Mesenchymal stem cell (in vitro differentiated cells and primary cell): ENCODE results near the gene ACOX3.

ENCODE experiments used
- DNase-seq: peaks from one replicate; pipeline ENCODE4 v3.0.0-alpha.2; 2013
- H2AFZ ChIP-seq: one replicate; pipeline ENCODE4 v1.6.1; 2013; ENCODE audit warnings: low read depth, mild to moderate bottlenecking, control low read depth, inconsistent platforms, low read length, moderate library complexity
- H2AK5ac ChIP-seq: 2 replicates; pipeline ENCODE4 v1.6.1; 2013; ENCODE audit warnings: low read length, moderate library complexity, mild to moderate bottlenecking, inconsistent platforms; ENCODE audit not compliant: severe bottlenecking
- H2BK120ac ChIP-seq: one replicate; pipeline ENCODE4 v1.6.1; 2013; ENCODE audit warnings: low read depth, mild to moderate bottlenecking, inconsistent platforms, low read length, moderate library complexity
- H2BK12ac ChIP-seq, 2 experiments: one replicate each; pipeline ENCODE4 v1.6.1; 2013; ENCODE audit warnings: inconsistent platforms in 2 of 2, low read length in 2 of 2, mild to moderate bottlenecking in 2 of 2, moderate library complexity in 2 of 2, control low read depth in 1 of 2
- H2BK15ac ChIP-seq: one replicate; pipeline ENCODE4 v1.6.1; 2013; ENCODE audit warnings: mild to moderate bottlenecking, low read depth, inconsistent platforms; ENCODE audit not compliant: poor library complexity, severe bottlenecking
- H2BK5ac ChIP-seq: 2 replicates; pipeline ENCODE4 v1.6.1; 2013; ENCODE audit warnings: low read depth, mild to moderate bottlenecking, low read length, control low read depth, inconsistent platforms; ENCODE audit not compliant: poor library complexity, severe bottlenecking
- H3K14ac ChIP-seq, 2 experiments: one replicate each; pipeline ENCODE4 v1.6.1; 2013; ENCODE audit warnings: inconsistent platforms in 2 of 2, low read length in 2 of 2, control low read depth in 1 of 2, mild to moderate bottlenecking in 1 of 2, moderate library complexity in 1 of 2
- H3K18ac ChIP-seq, 2 experiments: one replicate each; pipeline ENCODE4 v1.6.1; 2013; ENCODE audit warnings: inconsistent platforms in 2 of 2, low read length in 2 of 2, control low read depth in 1 of 2, low read depth in 1 of 2, mild to moderate bottlenecking in 1 of 2
- H3K23ac ChIP-seq, 2 experiments: one replicate each; pipeline ENCODE4 v1.6.1; 2013; ENCODE audit warnings: inconsistent platforms in 2 of 2, low read length in 2 of 2, mild to moderate bottlenecking in 2 of 2, moderate library complexity in 2 of 2, control low read depth in 1 of 2
- H3K27ac ChIP-seq: 2 replicates; pipeline ENCODE4 v1.5.1; 2013; ENCODE audit warnings: mild to moderate bottlenecking, moderate library complexity, low read length, control low read depth, inconsistent platforms; ENCODE audit not compliant: poor library complexity, severe bottlenecking
- H3K27me3 ChIP-seq, 2 experiments: 2 replicates each; pipeline versions ENCODE4 v1.6.1 to v1.7.0; 2013; ENCODE audit warnings: low read length in 2 of 2, mild to moderate bottlenecking in 2 of 2, moderate library complexity in 2 of 2, control low read depth in 1 of 2, inconsistent platforms in 1 of 2; ENCODE audit not compliant: control insufficient read depth in 1 of 2, insufficient read depth in 1 of 2
- H3K36me3 ChIP-seq, 2 experiments: 2 replicates each; pipeline versions ENCODE4 v1.6.1 to v1.7.0; 2013; ENCODE audit warnings: low read length in 2 of 2, control low read depth in 1 of 2, inconsistent platforms in 1 of 2, low read depth in 1 of 2, mild to moderate bottlenecking in 1 of 2; ENCODE audit not compliant: insufficient read depth in 2 of 2, control insufficient read depth in 1 of 2
- H3K4ac ChIP-seq, 2 experiments: one replicate each; pipeline ENCODE4 v1.6.1; 2013; ENCODE audit warnings: inconsistent platforms in 2 of 2, low read length in 2 of 2, mild to moderate bottlenecking in 2 of 2, moderate library complexity in 2 of 2, control low read depth in 1 of 2, low read depth in 1 of 2
- H3K4me1 ChIP-seq: 2 replicates; pipeline ENCODE4 v1.6.1; 2013; ENCODE audit warnings: low read depth, low read length, control low read depth; ENCODE audit not compliant: control insufficient read depth, insufficient read depth
- H3K4me2 ChIP-seq: 2 replicates; pipeline ENCODE4 v1.6.1; 2013; ENCODE audit warnings: low read length, mild to moderate bottlenecking, inconsistent platforms; ENCODE audit not compliant: poor library complexity, severe bottlenecking
- H3K4me3 ChIP-seq, 2 experiments: 2 replicates each; pipeline versions ENCODE4 v1.5.1 to v1.7.0; 2013; ENCODE audit warnings: low read length in 2 of 2, mild to moderate bottlenecking in 2 of 2, control low read depth in 1 of 2, low read depth in 1 of 2; ENCODE audit not compliant: insufficient read depth in 1 of 2
- H3K79me1 ChIP-seq: replicated peaks from 2 replicates; pipeline ENCODE4 v1.6.1; 2013; ENCODE audit warnings: mild to moderate bottlenecking, control low read depth, low read length, inconsistent platforms; ENCODE audit not compliant: poor library complexity, severe bottlenecking
- H3K9ac ChIP-seq: 2 replicates; pipeline ENCODE4 v1.7.0; 2013; ENCODE audit warnings: mild to moderate bottlenecking, low read length, moderate library complexity
- H3K9me3 ChIP-seq: 2 replicates; pipeline ENCODE4 v1.7.0; 2013; ENCODE audit warnings: mild to moderate bottlenecking, low read length; ENCODE audit not compliant: control insufficient read depth
- H4K8ac ChIP-seq: one replicate; pipeline ENCODE4 v1.6.1; 2013; ENCODE audit warnings: inconsistent platforms, mild to moderate bottlenecking, low read length, moderate library complexity
- H4K91ac ChIP-seq: one replicate; pipeline ENCODE4 v1.6.1; 2013; ENCODE audit warnings: mild to moderate bottlenecking, low read length, inconsistent platforms
- WGBS: methylation state at CpG from one replicate; pipeline ENCODE4 v1.1.7; 2013; ENCODE audit warnings: mixed read lengths; 5-methylcytosine and 5-hydroxymethylcytosine counted together

Gene ACOX3

DNA sequence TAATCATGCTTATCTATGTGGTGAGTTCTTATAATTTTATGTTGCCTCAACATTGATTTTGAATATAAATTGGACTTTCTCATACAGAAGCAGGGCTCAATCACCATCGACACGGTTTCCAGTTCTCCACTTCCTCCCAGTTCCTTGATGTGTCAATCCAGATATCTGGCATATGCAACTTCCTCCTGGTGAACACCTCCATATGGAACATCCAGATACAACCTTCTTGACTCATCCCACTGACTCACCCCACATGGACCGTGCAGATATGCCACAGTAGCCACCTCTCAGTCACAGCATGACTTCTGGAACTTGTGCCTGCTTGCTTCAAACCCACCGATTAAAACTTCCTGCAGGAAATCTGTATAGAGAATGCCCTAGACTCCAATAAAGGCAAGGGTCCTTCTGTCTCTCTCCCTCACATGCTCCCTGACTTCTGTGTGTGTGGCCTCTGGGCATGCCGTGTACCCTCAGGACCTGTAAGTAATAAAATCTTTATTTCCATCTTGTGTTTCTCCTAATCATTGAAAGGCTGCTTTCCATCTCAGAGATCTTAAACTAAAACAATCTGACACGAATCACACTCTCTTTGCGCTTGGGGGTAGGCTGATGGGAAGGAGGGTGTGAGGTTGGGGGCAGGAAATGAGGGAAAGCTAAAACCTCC, 104.0 kb downstream of the ACOX3 start:
- Histone ChIP-seq H2BK120ac (no peak overlapping the region), H4K91ac (no peak overlapping the region), H3K27ac (no peak overlapping the region), H3K9me3 (peaks cover 16% of the 10 kb centered on the region), H2BK12ac (no peak overlapping the region), H3K79me1 (no peaks in the 10 kb centered on the region), H4K8ac (no peak overlapping the region), H2BK15ac (no peak overlapping the region), H3K4me1 (peaks cover 7% of the 10 kb centered on the region), H3K9ac (no peak overlapping the region), H2AK5ac (no peak overlapping the region), H3K27me3 (peaks cover 0 to 13% of the 10 kb centered on the region in 2 experiments), H3K36me3 (no peaks in the 10 kb centered on the region), H3K23ac (no peak overlapping the region), H3K14ac (no peak overlapping the region), H3K18ac (no peak overlapping the region), H2BK5ac (no peak overlapping the region), H3K4me3 (no peak overlapping the region), H3K4me2 (no peak overlapping the region), H2AFZ (no peak overlapping the region), H3K4ac (no peak overlapping the region)
- peak; percentile 10 for DNase-seq
- 71% methylated on average over 5 of the region's 7 CpGs for WGBS

DNA sequence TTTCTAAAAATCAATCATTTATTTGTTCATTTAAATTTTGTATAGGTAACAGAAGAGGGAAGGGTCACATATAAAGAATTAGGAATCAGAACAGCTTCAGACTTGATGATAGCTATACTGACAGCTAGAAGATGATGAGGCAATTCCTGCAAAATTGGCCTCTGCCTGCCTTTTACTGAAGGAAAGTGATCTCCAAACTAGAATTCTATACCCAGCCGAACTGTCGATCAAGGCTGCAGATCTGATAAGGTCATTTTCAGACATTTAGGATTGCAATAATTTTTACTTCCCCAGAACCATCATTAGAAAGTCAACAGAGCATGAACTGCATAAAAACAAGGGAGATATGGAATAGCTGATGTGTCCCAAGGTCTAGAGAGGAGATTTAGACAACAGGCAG, 104.7 kb downstream of the ACOX3 start:
- no peak for DNase-seq
- no peak overlapping the region for H3K14ac ChIP-seq
- no peaks in the 10 kb centered on the region for H3K79me1 ChIP-seq
- no peak overlapping the region for H2BK120ac ChIP-seq
- H3K18ac ChIP-seq, result no peak overlapping the region
- H2BK15ac ChIP-seq, result no peak overlapping the region
- no peak overlapping the region for H2BK5ac ChIP-seq
- H3K4me2 ChIP-seq, result no peak overlapping the region
- H3K9me3 ChIP-seq, result peaks cover 16% of the 10 kb centered on the region
- no peak overlapping the region for H2BK12ac ChIP-seq
- H4K8ac ChIP-seq, result no peak overlapping the region
- no peak overlapping the region for H3K27ac ChIP-seq
- peaks cover 10% of the 10 kb centered on the region for H3K4me1 ChIP-seq
- H3K27me3 ChIP-seq, result peaks cover 0 to 18% of the 10 kb centered on the region in 2 experiments
- no peak overlapping the region for H4K91ac ChIP-seq
- H3K23ac ChIP-seq, result no peak overlapping the region
- H3K36me3 ChIP-seq, result no peaks in the 10 kb centered on the region
- H3K4ac ChIP-seq, result no peak overlapping the region
- no peak overlapping the region for H2AK5ac ChIP-seq
- no peak overlapping the region for H3K9ac ChIP-seq
- 93% methylated on average over 2 of the region's 2 CpGs for WGBS
- H2AFZ ChIP-seq, result no peak overlapping the region
- no peak overlapping the region for H3K4me3 ChIP-seq

- Histone ChIP-seq H3K79me1 (no peaks in the 10 kb centered on the region), H3K18ac (no peak overlapping the region), H2AFZ (no peak overlapping the region), H3K14ac (no peak overlapping the region), H3K36me3 (no peaks in the 10 kb centered on the region), H4K91ac (no peak overlapping the region), H3K23ac (no peak overlapping the region), H3K4me3 (no peak overlapping the region), H3K4me2 (no peak overlapping the region), H2BK15ac (no peak overlapping the region), H2AK5ac (no peak overlapping the region), H3K9me3 (peaks cover 16% of the 10 kb centered on the region), H3K4ac (no peak overlapping the region), H3K27ac (no peak overlapping the region), H3K27me3 (peaks cover 0 to 18% of the 10 kb centered on the region in 2 experiments), H3K4me1 (peaks cover 12% of the 10 kb centered on the region), H4K8ac (no peak overlapping the region), H3K9ac (no peak overlapping the region), H2BK120ac (no peak overlapping the region), H2BK5ac (no peak overlapping the region), H2BK12ac (no peak overlapping the region)
- no peak for DNase-seq
- WGBS, result 95% methylated on average over 13 of the region's 13 CpGs
These were observed 105.6 kb downstream of the ACOX3 start for GRCh38 chr4:8334786-8335460.

- Histone ChIP-seq H2AK5ac (no peak overlapping the region), H3K9ac (no peak overlapping the region), H4K8ac (no peak overlapping the region), H3K9me3 (peaks cover 16% of the 10 kb centered on the region), H3K4ac (no peak overlapping the region), H2BK12ac (no peak overlapping the region), H3K4me2 (no peak overlapping the region), H3K18ac (no peak overlapping the region), H2BK15ac (no peak overlapping the region), H2BK120ac (no peak overlapping the region), H3K79me1 (no peaks in the 10 kb centered on the region), H4K91ac (no peak overlapping the region), H3K4me3 (no peak overlapping the region), H2AFZ (no peak overlapping the region), H3K14ac (no peak overlapping the region), H3K27ac (no peak overlapping the region), H3K4me1 (peaks cover 12% of the 10 kb centered on the region), H3K23ac (no peak overlapping the region), H2BK5ac (no peak overlapping the region), H3K27me3 (peaks cover 0 to 18% of the 10 kb centered on the region in 2 experiments), H3K36me3 (no peaks in the 10 kb centered on the region)
- no peak for DNase-seq
- 80% methylated on average over 14 of the region's 14 CpGs for WGBS
These were observed 106.6 kb downstream of the ACOX3 start for GRCh38 chr4:8333726-8334460.
